GM21576 (cell line): Measurements from ENCODE around the gene OR52N2.

Experiments used
- ATAC-seq: cut with Tn5 transposase; IDR thresholded peaks from one replicate; pipeline ENCODE4 v1.9.1; 2021; ENCODE audit warnings: mild to moderate bottlenecking, moderate library complexity; ENCODE audit not compliant: unreplicated experiment

OR52N2 gene

GRCh38 chr11:5808500-5809121, at the start of gene OR52N2:
Gene OR52N2, plus strand, starts transcription at chr11:5808924. Its CDS starts 11,412 bp downstream, at chr11:5820336.
- peak; percentile 95 for ATAC-seq

- no peak for ATAC-seq
Measured at GRCh38 chr11:5767056-5767455, 41.7 kb upstream of the OR52N2 start.

- ATAC-seq, result no peak
Measured at GRCh38 chr11:5783255-5783654, 25.5 kb upstream of the OR52N2 start, which contains the start of gene OR52N5. Gene OR52N5, minus strand, starts transcription at chr11:5783355. Its CDS starts 4,721 bp downstream, at chr11:5778634.

DNA sequence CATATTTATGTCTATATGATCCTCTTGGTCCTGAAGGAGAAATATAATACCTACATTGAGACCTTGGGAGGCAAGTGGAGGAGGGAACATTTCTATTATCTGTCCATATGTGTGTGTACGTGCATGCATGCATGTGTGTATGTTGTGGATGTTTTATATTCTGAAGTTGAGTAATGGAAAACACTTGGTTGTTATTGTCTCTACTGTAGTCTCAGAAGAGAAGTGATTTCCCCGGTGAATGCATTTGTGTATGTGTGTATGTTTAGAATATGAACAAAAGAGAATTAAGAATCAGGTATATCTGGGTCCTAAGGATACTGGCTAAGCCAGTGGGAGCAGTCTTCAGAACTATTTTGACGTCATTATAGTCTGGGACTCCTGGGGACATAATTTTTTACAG, 17.6 kb upstream of the OR52N2 start, which contains the start of gene OR52N1:
Gene OR52N1 (minus strand): TSS at position 101 of the 400 bp plus-strand sequence. CDS start 2,449 bp downstream, outside the sequence.
- ATAC-seq, result no peak

DNA sequence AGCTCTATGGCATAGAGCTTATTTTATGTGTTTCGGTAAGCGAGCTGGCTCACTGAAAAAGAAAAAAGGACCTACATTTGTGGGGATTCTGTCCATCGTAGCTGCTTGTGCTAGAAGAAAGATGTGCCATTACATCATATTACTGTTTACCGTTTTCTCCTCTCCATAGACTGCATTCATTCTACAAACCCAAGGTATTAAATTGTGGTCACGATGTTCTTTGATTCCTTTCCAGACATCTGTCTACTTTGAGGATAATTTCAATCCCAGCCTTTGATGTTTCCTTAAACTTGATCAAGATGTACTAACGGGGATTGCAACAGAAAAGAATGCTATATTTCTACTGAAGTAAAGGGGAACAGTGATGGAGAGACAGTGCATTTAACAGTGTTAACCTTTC, 12.2 kb upstream of the OR52N2 start:
- ATAC-seq, result no peak

DNA sequence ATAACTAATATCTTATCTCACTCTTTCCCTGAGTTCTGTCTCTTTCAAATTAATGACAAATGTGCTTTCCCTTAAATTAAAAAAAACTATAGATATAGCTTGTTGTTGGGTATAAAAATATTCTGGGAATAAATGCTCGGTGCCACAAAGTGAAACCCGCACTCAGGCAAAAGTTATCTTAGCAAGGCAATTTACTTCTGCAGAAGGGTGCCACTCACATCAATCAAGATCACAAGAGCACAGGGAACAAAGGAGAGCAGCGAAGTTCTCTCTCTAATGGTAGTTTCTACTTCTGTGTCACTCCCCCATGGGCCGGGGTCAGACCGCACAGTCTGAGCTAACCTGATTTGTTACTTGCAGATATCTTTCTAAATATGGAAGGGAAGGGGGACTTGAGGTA, 4.7 kb upstream of the OR52N2 start:
- no peak for ATAC-seq

- ATAC-seq, result no peak
Measured at GRCh38 chr11:5807580-5807979, 1.1 kb upstream of the OR52N2 start.

GRCh38 chr11:5809122-5809519, 397 bp downstream of the OR52N2 start:
- peak; percentile 37 for ATAC-seq

GRCh38 chr11:5809905-5810795, 1.4 kb downstream of the OR52N2 start:
- ATAC-seq, result no peak

DNA sequence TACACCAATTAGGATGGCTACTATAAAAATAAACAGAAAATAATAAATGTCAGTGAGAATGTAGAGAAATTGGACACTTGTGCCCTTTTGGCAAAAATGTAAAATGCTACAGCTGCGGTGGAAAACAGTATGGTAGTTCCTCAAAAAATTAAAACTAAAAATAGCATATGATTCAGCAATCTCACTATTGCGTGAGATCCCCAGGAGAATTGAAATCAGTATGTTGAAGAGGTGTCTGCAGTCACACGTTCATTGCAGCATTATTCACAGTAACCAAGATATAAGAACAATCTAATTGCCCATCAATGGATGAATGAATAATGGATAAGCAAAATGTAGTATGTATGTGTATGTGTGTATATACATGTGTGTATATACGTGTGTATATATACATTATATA, 6.8 kb downstream of the OR52N2 start:
- no peak for ATAC-seq

DNA sequence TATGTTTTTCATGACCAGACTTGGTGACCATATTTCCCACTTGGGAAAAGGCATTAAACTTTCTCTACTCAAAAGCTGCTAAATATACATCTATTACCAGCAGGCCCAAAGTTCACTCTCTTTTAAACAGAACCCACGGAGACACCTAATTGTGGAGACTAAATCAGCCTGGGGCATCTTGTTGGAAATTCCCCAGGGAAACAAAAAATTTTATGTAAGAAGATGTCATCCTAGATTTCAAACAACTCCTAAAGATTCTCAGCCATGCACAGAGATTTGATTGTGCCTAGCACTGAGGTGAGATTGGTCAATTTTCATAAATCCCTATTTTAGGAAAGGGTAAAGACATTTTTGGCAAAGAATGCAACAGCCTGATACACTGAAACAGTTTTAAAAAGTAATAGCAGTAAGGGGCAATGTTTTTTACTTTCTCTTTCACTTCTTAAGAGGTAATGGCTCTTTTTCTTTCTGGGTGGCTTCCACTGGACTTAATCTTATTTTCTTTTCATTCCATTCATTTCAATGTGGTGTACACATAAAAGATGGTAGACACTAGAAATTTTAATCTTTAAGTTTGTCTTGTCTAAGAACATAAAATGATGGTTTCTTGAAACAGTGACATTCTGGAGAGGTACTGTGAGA, 9.6 kb downstream of the OR52N2 start:
- ATAC-seq, result peak; percentile 70

GRCh38 chr11:5831196-5831829, 22.6 kb downstream of the OR52N2 start:
- no peak for ATAC-seq

GRCh38 chr11:5833446-5833845, 24.7 kb downstream of the OR52N2 start:
- ATAC-seq, result no peak

DNA sequence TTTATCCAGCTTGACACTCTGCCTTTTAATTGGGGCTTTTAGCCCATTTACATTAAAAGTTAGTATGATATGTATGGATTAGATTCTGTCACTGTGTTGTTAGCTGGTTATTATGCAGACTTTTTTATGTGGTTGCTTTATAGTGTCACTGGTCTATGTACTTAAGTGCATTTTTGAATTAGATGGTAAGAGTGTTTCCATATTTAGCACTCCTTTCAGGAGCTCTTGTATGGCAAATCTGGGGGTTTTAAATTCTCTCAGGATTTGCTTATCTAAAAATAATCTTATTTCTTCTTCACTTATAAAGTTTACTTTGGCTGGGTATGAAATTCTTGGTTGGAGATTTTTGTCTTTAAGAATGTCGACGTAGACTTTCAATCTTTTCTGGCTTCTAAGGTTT, 29.0 kb downstream of the OR52N2 start:
- ATAC-seq, result no peak

GRCh38 chr11:5841797-5842196, 33.1 kb downstream of the OR52N2 start, which contains the start of gene OR52E6:
Gene OR52E6, minus strand, starts transcription at chr11:5841897. Its CDS starts 0 bp downstream, at chr11:5841897.
- no peak for ATAC-seq

- ATAC-seq, result no peak
Measured at GRCh38 chr11:5846701-5847100, 38.0 kb downstream of the OR52N2 start.

- ATAC-seq, result no peak
Measured at GRCh38 chr11:5847711-5848110, 39.0 kb downstream of the OR52N2 start.

- no peak for ATAC-seq
Measured at GRCh38 chr11:5851002-5851401, 42.3 kb downstream of the OR52N2 start.

DNA sequence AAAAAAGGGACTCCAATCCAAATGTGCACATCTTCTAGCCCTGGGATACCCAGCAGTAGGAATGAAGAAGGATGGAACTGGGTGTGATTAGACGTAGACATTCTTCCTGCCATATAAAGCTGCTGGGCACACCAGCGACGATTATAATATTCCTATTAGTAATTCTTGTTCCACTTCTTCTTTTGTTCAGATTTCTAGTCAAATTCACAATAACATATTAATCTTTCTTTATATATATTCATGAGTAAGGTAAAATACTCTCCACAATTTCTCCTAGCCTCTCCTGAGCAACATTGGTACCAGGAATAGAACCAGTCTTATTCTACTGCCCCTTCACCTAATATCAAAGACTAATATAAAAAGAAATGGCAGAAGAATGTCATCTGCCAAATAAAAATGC, 48.9 kb downstream of the OR52N2 start, which contains the start of gene OR52E8:
Gene OR52E8 (minus strand): TSS at position 101 of the 400 bp plus-strand sequence. CDS start 0 bp downstream, at position 101.
- ATAC-seq, result no peak

DNA sequence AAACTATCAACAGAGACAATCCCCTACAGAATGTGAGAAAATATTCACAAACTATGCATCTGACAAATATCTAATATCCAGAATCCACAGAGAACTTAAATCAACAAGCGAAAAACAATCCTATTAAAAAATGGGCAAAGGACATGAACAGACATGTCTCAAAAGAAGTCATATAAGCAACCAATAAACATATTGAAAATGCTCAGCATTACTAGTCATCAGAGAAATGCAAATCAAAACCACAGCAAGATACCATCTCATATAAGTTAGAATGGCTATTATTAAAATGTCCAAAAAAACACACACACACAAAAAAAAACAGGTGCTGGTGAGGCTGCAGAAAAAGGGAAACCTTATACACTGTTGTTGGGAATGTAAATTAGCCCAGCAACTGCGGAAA, 57.1 kb downstream of the OR52N2 start:
- no peak for ATAC-seq
